Trophoblast cell (in vitro differentiated cells and primary cell): ENCODE data around the gene PHYH.

Experiments
- DNase-seq, 2 donors: peaks; one replicate each; pipeline ENCODE4 v3.0.0-alpha.2; 2016
- H2AFZ ChIP-seq: 2 replicates; pipeline ENCODE4 v1.6.1; 2013; ENCODE audit warnings: low read length, moderate library complexity, mild to moderate bottlenecking; ENCODE audit not compliant: insufficient read depth, poor library complexity
- H2AK5ac ChIP-seq: 2 replicates; pipeline ENCODE4 v1.6.1; 2013; ENCODE audit warnings: mild to moderate bottlenecking, low read length
- H2BK120ac ChIP-seq: 2 replicates; pipeline ENCODE4 v1.6.1; 2013; ENCODE audit warnings: low read length, mild to moderate bottlenecking, moderate library complexity; ENCODE audit not compliant: insufficient read depth, poor library complexity
- H2BK12ac ChIP-seq: 2 replicates; pipeline ENCODE4 v1.6.1; 2013; ENCODE audit warnings: mild to moderate bottlenecking, low read length, moderate library complexity
- H2BK5ac ChIP-seq: 2 replicates; pipeline ENCODE4 v1.6.1; 2013; ENCODE audit warnings: low read length, low read depth, moderate library complexity, mild to moderate bottlenecking; ENCODE audit not compliant: poor library complexity
- H3K14ac ChIP-seq: 2 replicates; pipeline ENCODE4 v1.6.1; 2013; ENCODE audit warnings: mild to moderate bottlenecking, low read length
- H3K18ac ChIP-seq: 2 replicates; pipeline ENCODE4 v1.6.1; 2013; ENCODE audit warnings: mild to moderate bottlenecking, low read length
- H3K23ac ChIP-seq: 2 replicates; pipeline ENCODE4 v1.6.1; 2013; ENCODE audit warnings: low read length
- H3K27ac ChIP-seq: 2 replicates; pipeline ENCODE4 v1.5.1; 2013; ENCODE audit warnings: low read depth, mild to moderate bottlenecking, inconsistent platforms, low read length, moderate library complexity
- H3K27me3 ChIP-seq: 2 replicates; pipeline ENCODE4 v1.6.1; 2013; ENCODE audit warnings: inconsistent platforms, mild to moderate bottlenecking, low read length, moderate library complexity; ENCODE audit not compliant: insufficient read depth
- H3K36me3 ChIP-seq, 2 experiments: 1 replicate in 1 of 2; 2 replicates in 1 of 2; pipeline ENCODE4 v1.6.1; 2013; ENCODE audit warnings: low read length in 2 of 2, mild to moderate bottlenecking in 2 of 2, moderate library complexity in 1 of 2; ENCODE audit not compliant: insufficient read depth in 2 of 2, control insufficient read depth in 1 of 2
- H3K4ac ChIP-seq: 2 replicates; pipeline ENCODE4 v1.6.1; 2013; ENCODE audit warnings: low read depth, mild to moderate bottlenecking, low read length, moderate library complexity
- H3K4me1 ChIP-seq, 2 experiments: 1 replicate in 1 of 2; 2 replicates in 1 of 2; pipeline ENCODE4 v1.6.1; 2013; ENCODE audit warnings: low read length in 2 of 2, mild to moderate bottlenecking in 2 of 2, moderate library complexity in 1 of 2; ENCODE audit not compliant: insufficient read depth in 2 of 2, control insufficient read depth in 1 of 2
- H3K4me2 ChIP-seq: 2 replicates; pipeline ENCODE4 v1.6.1; 2013; ENCODE audit warnings: inconsistent platforms, mild to moderate bottlenecking, low read length, moderate library complexity
- H3K4me3 ChIP-seq: 2 replicates; pipeline ENCODE4 v1.5.1; 2013; ENCODE audit warnings: mild to moderate bottlenecking, low read depth, low read length, inconsistent platforms
- H3K79me1 ChIP-seq: one replicate; pipeline ENCODE4 v1.6.1; 2013; ENCODE audit warnings: low read length
- H3K79me2 ChIP-seq: 2 replicates; pipeline ENCODE4 v1.6.1; 2013; ENCODE audit warnings: low read length, mild to moderate bottlenecking; ENCODE audit not compliant: control insufficient read depth, insufficient read depth, poor library complexity
- H3K9ac ChIP-seq: 2 replicates; pipeline ENCODE4 v1.6.1; 2013; ENCODE audit warnings: mild to moderate bottlenecking, low read length
- H3K9me3 ChIP-seq: 2 replicates; pipeline ENCODE4 v1.6.1; 2013; ENCODE audit warnings: low read depth, mild to moderate bottlenecking, control low read depth, inconsistent platforms, low read length; ENCODE audit not compliant: insufficient read depth
- H4K12ac ChIP-seq: 2 replicates; pipeline ENCODE4 v1.6.1; 2013; ENCODE audit warnings: low read depth, mild to moderate bottlenecking, low read length, moderate library complexity
- H4K8ac ChIP-seq: 2 replicates; pipeline ENCODE4 v1.6.1; 2013; ENCODE audit warnings: low read depth, mild to moderate bottlenecking, low read length, moderate library complexity
- H4K91ac ChIP-seq: one replicate; pipeline ENCODE4 v1.6.1; 2013; ENCODE audit warnings: low read depth, mild to moderate bottlenecking, low read length, moderate library complexity
- WGBS: extraction: QIAGEN DNeasy Blood & Tissue Kit; methylation state at CpG from one replicate; pipeline ENCODE4 v1.1.7; 2013; ENCODE audit warnings: missing lambda C conversion rate; ENCODE audit not compliant: insufficient read length, insufficient coverage; ENCODE audit errors: extremely low coverage; 5-methylcytosine and 5-hydroxymethylcytosine counted together

PHYH gene

GRCh38 chr10:13338390-13339110, 38.7 kb upstream of the PHYH start:
- Histone ChIP-seq H3K9me3 (no peaks in the 10 kb centered on the region), H2BK5ac (no peak overlapping the region), H2BK120ac (no peak overlapping the region), H4K91ac (no peak overlapping the region), H4K12ac (no peak overlapping the region), H2BK12ac (no peak overlapping the region), H3K14ac (no peak overlapping the region), H3K36me3 (peaks cover 28 to 39% of the 10 kb centered on the region in 2 experiments), H3K27ac (no peak overlapping the region), H3K79me2 (no peaks in the 10 kb centered on the region), H2AFZ (no peak overlapping the region), H3K4me1 (no peaks in the 10 kb centered on the region), H3K18ac (no peak overlapping the region), H3K23ac (no peak overlapping the region), H3K4me3 (no peak overlapping the region), H2AK5ac (no peak overlapping the region), H3K4ac (no peak overlapping the region), H3K4me2 (no peak overlapping the region), H4K8ac (no peak overlapping the region), H3K79me1 (no peaks in the 10 kb centered on the region), H3K9ac (no peak overlapping the region), H3K27me3 (no peaks in the 10 kb centered on the region)
- WGBS: no CpG with 5 or more reads among the region's 10 CpGs
- no peak for DNase-seq

- Histone ChIP-seq H2AK5ac (no peak overlapping the region), H3K36me3 (peaks cover 28 to 43% of the 10 kb centered on the region in 2 experiments), H3K4me3 (no peak overlapping the region), H2BK5ac (no peak overlapping the region), H3K9me3 (no peaks in the 10 kb centered on the region), H2AFZ (no peak overlapping the region), H3K79me2 (no peaks in the 10 kb centered on the region), H2BK120ac (no peak overlapping the region), H3K4ac (no peak overlapping the region), H3K23ac (no peak overlapping the region), H3K14ac (no peak overlapping the region), H3K79me1 (no peaks in the 10 kb centered on the region), H3K27ac (no peak overlapping the region), H4K91ac (no peak overlapping the region), H3K4me1 (no peaks in the 10 kb centered on the region), H3K4me2 (no peak overlapping the region), H3K9ac (no peak overlapping the region), H4K12ac (no peak overlapping the region), H2BK12ac (no peak overlapping the region), H3K18ac (no peak overlapping the region), H3K27me3 (no peaks in the 10 kb centered on the region), H4K8ac (no peak overlapping the region)
- DNase-seq: no peak
- no CpG with 5 or more reads among the region's 6 CpGs for WGBS
These were observed 37.9 kb upstream of the PHYH start for GRCh38 chr10:13337827-13338196.

GRCh38 chr10:13337128-13337826, 37.4 kb upstream of the PHYH start:
- H3K23ac ChIP-seq: no peak overlapping the region
- no peak overlapping the region for H2BK120ac ChIP-seq
- no peaks in the 10 kb centered on the region for H3K79me1 ChIP-seq
- no peak overlapping the region for H3K4me3 ChIP-seq
- H2AFZ ChIP-seq: no peak overlapping the region
- peaks cover 28 to 42% of the 10 kb centered on the region in 2 experiments for H3K36me3 ChIP-seq
- no peak overlapping the region for H4K12ac ChIP-seq
- no peak overlapping the region for H2BK12ac ChIP-seq
- H4K91ac ChIP-seq: no peak overlapping the region
- H4K8ac ChIP-seq: no peak overlapping the region
- no peaks in the 10 kb centered on the region for H3K9me3 ChIP-seq
- H3K18ac ChIP-seq: no peak overlapping the region
- H3K4ac ChIP-seq: no peak overlapping the region
- H3K4me1 ChIP-seq: no peaks in the 10 kb centered on the region
- no peak overlapping the region for H3K27ac ChIP-seq
- H2BK5ac ChIP-seq: no peak overlapping the region
- H3K14ac ChIP-seq: no peak overlapping the region
- WGBS: no CpG with 5 or more reads among the region's 4 CpGs
- H3K79me2 ChIP-seq: no peaks in the 10 kb centered on the region
- no peak overlapping the region for H3K4me2 ChIP-seq
- H3K9ac ChIP-seq: no peak overlapping the region
- DNase-seq: no peak
- no peaks in the 10 kb centered on the region for H3K27me3 ChIP-seq
- H2AK5ac ChIP-seq: no peak overlapping the region

GRCh38 chr10:13335881-13336280, 36.0 kb upstream of the PHYH start:
- H4K12ac ChIP-seq: no peak overlapping the region
- H3K27me3 ChIP-seq: no peaks in the 10 kb centered on the region
- no peak overlapping the region for H2BK120ac ChIP-seq
- DNase-seq: no peak
- no peak overlapping the region for H3K4me3 ChIP-seq
- no peak overlapping the region for H4K8ac ChIP-seq
- no peaks in the 10 kb centered on the region for H3K79me1 ChIP-seq
- no peaks in the 10 kb centered on the region for H3K9me3 ChIP-seq
- H2BK5ac ChIP-seq: no peak overlapping the region
- H3K36me3 ChIP-seq: peaks cover 30 to 53% of the 10 kb centered on the region in 2 experiments
- H3K18ac ChIP-seq: no peak overlapping the region
- no peak overlapping the region for H3K23ac ChIP-seq
- no peaks in the 10 kb centered on the region for H3K79me2 ChIP-seq
- H3K4ac ChIP-seq: no peak overlapping the region
- no peak overlapping the region for H4K91ac ChIP-seq
- WGBS: no CpG with 5 or more reads among the region's 9 CpGs
- H3K4me1 ChIP-seq: no peaks in the 10 kb centered on the region
- no peak overlapping the region for H3K27ac ChIP-seq
- no peak overlapping the region for H2AFZ ChIP-seq
- no peak overlapping the region for H2BK12ac ChIP-seq
- no peak overlapping the region for H3K9ac ChIP-seq
- no peak overlapping the region for H2AK5ac ChIP-seq
- no peak overlapping the region for H3K4me2 ChIP-seq
- H3K14ac ChIP-seq: no peak overlapping the region
